Activated CD4-positive, alpha-beta T cell treated with anti-CD3 and anti-CD28 coated beads, Interleukin-2, amount 50 U/mL, for 1 hour (primary cell): ENCODE data around the gene MEIOB.

Source experiments
- DNase-seq: peaks from one replicate; pipeline ENCODE4 v3.0.0-alpha.2; 2020

The MEIOB gene

GRCh38 chr16:1785846-1786170 is 86.2 kb downstream of the MEIOB start:
- no peak for DNase-seq

GRCh38 chr16:1784977-1785845 is 86.8 kb downstream of the MEIOB start:
- no peak for DNase-seq
